Measurements from ENCODE around the gene C3orf20.

Gene C3orf20

DNA sequence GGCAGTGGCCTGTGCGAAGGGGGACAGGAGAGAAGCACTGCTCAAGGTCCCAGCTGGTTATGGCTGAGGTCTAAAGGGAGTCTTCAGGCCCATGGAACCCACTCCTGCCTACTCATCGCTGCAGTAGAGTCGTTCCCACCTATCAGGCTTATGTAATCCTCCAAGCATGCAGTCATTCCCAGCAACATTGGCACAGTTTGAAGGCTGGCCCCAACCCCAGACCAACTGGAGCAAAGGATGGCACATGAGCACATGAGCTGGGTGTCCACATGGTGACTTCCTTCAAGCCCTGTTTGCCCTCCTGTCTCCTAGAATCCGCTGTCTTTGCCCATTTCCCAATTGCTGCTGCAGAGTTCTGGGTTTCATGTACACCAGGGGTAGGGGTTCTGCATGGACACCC is 83.4 kb downstream of the C3orf20 start:
- H3K4me3 ChIP-seq (ENCODE audit: extremely low read depth, insufficient read depth, low read length, poor library complexity, severe bottlenecking): no peak overlapping the region
- no peaks in the 10 kb centered on the region for H3K36me3 ChIP-seq (ENCODE audit: control insufficient read depth, insufficient read depth, low read length)
- no peaks in the 10 kb centered on the region for H3K9me3 ChIP-seq (ENCODE audit: control insufficient read depth, low read length)
- no peaks in the 10 kb centered on the region for H3K4me1 ChIP-seq (ENCODE audit: control insufficient read depth, insufficient read depth, low read length, poor library complexity, severe bottlenecking)
- no peak overlapping the region for H3K27ac ChIP-seq (ENCODE audit: low read depth, low read length, severe bottlenecking)
- WGBS, 2 experiments (ENCODE audit: insufficient coverage in 2 of 2): 90 to 91% methylated on average over 4 of the region's 4 CpGs

DNA sequence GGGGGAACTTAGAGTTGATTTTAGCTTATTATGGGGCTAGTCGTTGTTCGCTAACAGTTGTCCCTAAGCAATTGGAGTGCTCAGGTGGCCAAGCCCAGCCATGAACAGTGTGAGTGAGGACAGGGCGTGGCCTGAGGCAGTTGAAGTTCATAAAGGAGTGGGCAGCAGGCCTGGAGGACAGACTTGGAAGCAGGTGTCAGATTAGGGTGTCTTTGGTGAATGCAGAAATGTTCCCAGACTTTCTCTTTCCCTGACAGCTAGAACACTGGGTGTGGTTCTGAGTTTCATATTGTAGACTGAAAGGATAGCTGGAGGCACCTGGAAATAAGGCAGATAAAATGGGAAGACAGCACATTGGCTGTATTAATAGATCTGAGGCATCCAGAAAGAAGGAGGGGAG is 84.0 kb downstream of the C3orf20 start:
- 93 to 100% methylated on average over 3 of the region's 3 CpGs for WGBS, 2 experiments (ENCODE audit: insufficient coverage in 2 of 2)

DNA sequence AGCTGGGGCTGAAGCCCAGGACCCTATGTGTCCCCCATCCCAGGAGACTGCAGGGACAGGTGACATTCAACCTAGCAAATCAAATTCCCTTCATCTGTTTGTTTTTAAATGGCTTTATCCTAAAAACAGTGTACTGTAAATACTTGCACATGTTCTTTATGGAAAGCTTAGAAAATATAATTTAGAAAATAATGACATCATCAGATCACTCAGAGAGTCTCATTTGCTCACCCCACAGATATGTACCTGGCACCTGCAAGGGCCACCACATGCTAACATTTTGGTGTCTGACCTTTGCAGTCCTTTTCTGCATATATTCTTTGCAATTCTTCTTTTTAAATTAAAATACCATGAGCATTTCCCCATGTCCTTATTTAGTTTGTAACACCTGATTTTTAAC is 85.2 kb downstream of the C3orf20 start:
- Histone ChIP-seq H3K4me3 (ENCODE audit: extremely low read depth, insufficient read depth, low read length, poor library complexity, severe bottlenecking) (no peak overlapping the region), H3K4me1 (ENCODE audit: control insufficient read depth, insufficient read depth, low read length, poor library complexity, severe bottlenecking) (no peaks in the 10 kb centered on the region), H3K9me3 (ENCODE audit: control insufficient read depth, low read length) (no peaks in the 10 kb centered on the region), H3K36me3 (ENCODE audit: control insufficient read depth, insufficient read depth, low read length) (no peaks in the 10 kb centered on the region), H3K27ac (ENCODE audit: low read depth, low read length, severe bottlenecking) (no peak overlapping the region)

More for the DNA sequence above, 84.0 kb downstream of the C3orf20 start:
- Histone ChIP-seq H3K36me3 (ENCODE audit: control insufficient read depth, insufficient read depth, low read length) (no peaks in the 10 kb centered on the region), H3K9me3 (ENCODE audit: control insufficient read depth, low read length) (no peaks in the 10 kb centered on the region), H3K27ac (ENCODE audit: low read depth, low read length, severe bottlenecking) (no peak overlapping the region), H3K4me3 (ENCODE audit: extremely low read depth, insufficient read depth, low read length, poor library complexity, severe bottlenecking) (no peak overlapping the region), H3K4me1 (ENCODE audit: control insufficient read depth, insufficient read depth, low read length, poor library complexity, severe bottlenecking) (no peaks in the 10 kb centered on the region)

DNA sequence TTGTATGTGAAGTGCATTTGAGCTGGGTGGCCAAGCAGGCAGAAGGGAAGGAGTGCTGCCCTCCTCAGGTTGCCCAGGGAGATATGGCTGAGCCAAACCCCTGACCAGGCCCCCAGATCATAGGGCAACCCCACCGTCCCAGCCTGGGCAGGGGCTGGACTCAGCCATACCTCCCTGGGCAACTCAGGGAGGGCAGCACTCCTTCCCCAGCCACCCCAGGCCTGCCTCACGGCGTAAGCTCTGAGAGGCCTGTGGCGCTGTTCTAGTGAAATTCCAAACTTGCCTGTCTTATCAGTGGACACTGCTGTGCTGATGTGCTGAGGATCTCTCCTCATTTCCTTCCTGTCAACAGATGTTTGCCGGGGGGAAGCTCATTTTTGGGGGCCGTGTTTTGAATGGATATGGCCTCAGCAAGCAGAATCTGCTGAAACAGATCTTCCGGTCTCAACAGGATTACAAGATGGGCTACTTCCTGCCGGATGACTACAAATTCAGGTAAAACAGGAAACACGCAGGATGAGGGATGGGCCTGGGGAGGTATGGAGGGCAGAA is 86.3 kb downstream of the C3orf20 start:
- WGBS, 2 experiments (ENCODE audit: insufficient coverage in 2 of 2): 81 to 85% methylated on average over 7 to 9 of the region's 9 CpGs
- H3K4me3 ChIP-seq (ENCODE audit: extremely low read depth, insufficient read depth, low read length, poor library complexity, severe bottlenecking): no peak overlapping the region
- no peaks in the 10 kb centered on the region for H3K9me3 ChIP-seq (ENCODE audit: control insufficient read depth, low read length)
- H3K36me3 ChIP-seq (ENCODE audit: control insufficient read depth, insufficient read depth, low read length): no peaks in the 10 kb centered on the region
- no peaks in the 10 kb centered on the region for H3K4me1 ChIP-seq (ENCODE audit: control insufficient read depth, insufficient read depth, low read length, poor library complexity, severe bottlenecking)
- peak overlapping the region; percentile 57 for H3K27ac ChIP-seq (ENCODE audit: low read depth, low read length, severe bottlenecking)

DNA sequence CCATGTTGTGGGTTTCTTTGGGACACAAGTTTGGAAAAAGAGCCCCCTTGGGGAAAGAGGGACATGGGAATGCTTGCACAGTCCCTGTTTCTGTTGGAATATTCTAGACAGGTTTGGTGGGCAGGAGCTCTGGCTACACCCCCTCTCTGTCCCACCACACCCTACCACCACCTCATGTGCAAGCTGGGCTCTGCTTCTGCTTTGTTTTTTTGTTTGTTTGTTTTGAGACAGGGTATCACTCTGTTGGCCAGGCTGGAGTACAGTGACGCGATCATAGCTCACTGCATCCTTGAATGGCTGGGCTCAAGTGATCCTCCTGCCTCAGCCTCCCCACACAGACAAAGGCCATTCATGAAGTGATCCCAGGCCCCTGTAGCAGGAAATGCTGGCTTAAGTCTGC is 86.9 kb downstream of the C3orf20 start:
- Histone ChIP-seq H3K36me3 (ENCODE audit: control insufficient read depth, insufficient read depth, low read length) (no peaks in the 10 kb centered on the region), H3K4me3 (ENCODE audit: extremely low read depth, insufficient read depth, low read length, poor library complexity, severe bottlenecking) (no peak overlapping the region), H3K4me1 (ENCODE audit: control insufficient read depth, insufficient read depth, low read length, poor library complexity, severe bottlenecking) (no peaks in the 10 kb centered on the region), H3K9me3 (ENCODE audit: control insufficient read depth, low read length) (no peaks in the 10 kb centered on the region), H3K27ac (ENCODE audit: low read depth, low read length, severe bottlenecking) (no peak overlapping the region)
- WGBS, 2 experiments (ENCODE audit: insufficient coverage in 2 of 2): 100% methylated on average over 2 of the region's 2 CpGs

DNA sequence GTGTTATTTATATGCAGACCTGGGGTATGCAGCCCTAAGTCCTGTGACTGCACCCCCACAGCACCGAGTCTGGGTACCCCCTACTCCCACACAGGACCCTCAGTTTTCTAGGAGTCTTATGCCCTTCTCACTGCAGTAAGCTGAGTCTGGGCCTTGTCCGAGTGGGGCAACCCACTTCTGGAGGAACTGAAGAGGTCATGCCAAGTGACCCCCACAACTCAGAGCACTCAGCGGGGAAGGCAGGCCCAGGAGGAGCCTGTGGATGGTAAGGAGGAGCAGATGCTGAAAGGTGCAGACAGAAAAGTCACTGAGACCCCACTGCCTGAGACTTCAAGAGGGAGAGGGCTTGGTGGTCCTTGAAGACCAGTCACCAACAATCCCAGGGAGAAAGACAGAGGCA is 87.8 kb downstream of the C3orf20 start:
- Histone ChIP-seq H3K27ac (ENCODE audit: low read depth, low read length, severe bottlenecking) (no peak overlapping the region), H3K36me3 (ENCODE audit: control insufficient read depth, insufficient read depth, low read length) (no peaks in the 10 kb centered on the region), H3K4me1 (ENCODE audit: control insufficient read depth, insufficient read depth, low read length, poor library complexity, severe bottlenecking) (no peaks in the 10 kb centered on the region), H3K9me3 (ENCODE audit: control insufficient read depth, low read length) (no peaks in the 10 kb centered on the region), H3K4me3 (ENCODE audit: extremely low read depth, insufficient read depth, low read length, poor library complexity, severe bottlenecking) (no peak overlapping the region)
- WGBS, 2 experiments (ENCODE audit: insufficient coverage in 2 of 2): 94 to 100% methylated on average over 1 to 2 of the region's 3 CpGs

DNA sequence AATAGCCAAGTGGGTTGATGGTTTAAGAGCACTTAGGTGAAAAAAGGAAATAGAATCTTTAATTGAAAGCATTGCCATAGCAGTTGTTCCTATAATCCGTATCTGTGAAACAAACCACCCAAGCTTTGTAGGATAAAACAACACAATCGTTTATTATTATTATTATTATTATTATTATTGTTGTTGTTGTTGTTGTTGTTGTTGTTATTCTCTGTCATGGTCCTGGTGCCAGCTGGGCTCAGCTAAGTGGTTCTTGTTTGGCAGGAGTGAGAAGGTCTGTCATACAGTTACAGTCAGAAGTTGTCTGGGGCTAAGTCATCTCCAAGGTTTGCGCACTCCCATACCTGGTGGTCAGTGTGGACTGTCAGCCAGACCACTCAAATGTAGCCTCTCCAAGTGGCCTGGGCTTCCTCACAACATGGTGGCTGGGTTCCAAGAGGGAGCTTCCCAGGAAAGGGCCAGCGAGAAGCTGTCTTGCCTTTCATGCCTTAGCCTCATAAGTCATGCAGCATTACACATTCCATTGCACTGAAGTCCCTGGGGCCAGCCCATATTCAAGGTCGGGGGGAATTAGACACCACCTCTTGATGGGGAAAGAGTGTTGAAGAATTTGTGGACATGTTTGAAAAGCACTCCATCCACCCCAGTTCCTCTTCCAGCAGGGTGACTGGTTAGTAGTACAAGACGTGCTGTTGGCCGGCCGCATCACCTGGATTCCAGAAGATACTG is 89.6 kb downstream of the C3orf20 start:
- 90 to 100% methylated on average over 4 to 5 of the region's 8 CpGs for WGBS, 2 experiments (ENCODE audit: insufficient coverage in 2 of 2)
- no peaks in the 10 kb centered on the region for H3K4me1 ChIP-seq (ENCODE audit: control insufficient read depth, insufficient read depth, low read length, poor library complexity, severe bottlenecking)
- H3K27ac ChIP-seq (ENCODE audit: low read depth, low read length, severe bottlenecking): no peak overlapping the region
- no peaks in the 10 kb centered on the region for H3K36me3 ChIP-seq (ENCODE audit: control insufficient read depth, insufficient read depth, low read length)
- no peaks in the 10 kb centered on the region for H3K9me3 ChIP-seq (ENCODE audit: control insufficient read depth, low read length)
- H3K4me3 ChIP-seq (ENCODE audit: extremely low read depth, insufficient read depth, low read length, poor library complexity, severe bottlenecking): no peak overlapping the region

DNA sequence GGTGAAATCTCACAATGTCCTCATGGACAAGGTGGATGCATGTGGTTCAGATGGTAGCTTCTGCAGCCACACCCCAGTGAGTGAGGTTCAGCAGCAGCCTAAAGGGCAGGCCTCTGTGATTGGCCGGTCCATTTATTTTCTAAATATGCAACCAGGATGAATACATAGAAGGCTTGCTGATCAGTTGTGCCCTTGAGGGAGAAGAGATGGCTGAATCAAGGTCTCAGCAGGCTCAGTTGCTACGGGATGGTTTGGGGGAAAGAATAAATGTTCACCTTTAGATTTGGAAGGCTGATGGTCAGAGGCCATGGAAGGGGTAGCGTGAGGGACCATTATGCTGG is 90.1 kb downstream of the C3orf20 start:
- no peaks in the 10 kb centered on the region for H3K4me1 ChIP-seq (ENCODE audit: control insufficient read depth, insufficient read depth, low read length, poor library complexity, severe bottlenecking)
- no peak overlapping the region for H3K27ac ChIP-seq (ENCODE audit: low read depth, low read length, severe bottlenecking)
- 92 to 100% methylated on average over 3 of the region's 3 CpGs for WGBS, 2 experiments (ENCODE audit: insufficient coverage in 2 of 2)
- H3K36me3 ChIP-seq (ENCODE audit: control insufficient read depth, insufficient read depth, low read length): no peaks in the 10 kb centered on the region
- H3K4me3 ChIP-seq (ENCODE audit: extremely low read depth, insufficient read depth, low read length, poor library complexity, severe bottlenecking): no peak overlapping the region
- no peaks in the 10 kb centered on the region for H3K9me3 ChIP-seq (ENCODE audit: control insufficient read depth, low read length)

DNA sequence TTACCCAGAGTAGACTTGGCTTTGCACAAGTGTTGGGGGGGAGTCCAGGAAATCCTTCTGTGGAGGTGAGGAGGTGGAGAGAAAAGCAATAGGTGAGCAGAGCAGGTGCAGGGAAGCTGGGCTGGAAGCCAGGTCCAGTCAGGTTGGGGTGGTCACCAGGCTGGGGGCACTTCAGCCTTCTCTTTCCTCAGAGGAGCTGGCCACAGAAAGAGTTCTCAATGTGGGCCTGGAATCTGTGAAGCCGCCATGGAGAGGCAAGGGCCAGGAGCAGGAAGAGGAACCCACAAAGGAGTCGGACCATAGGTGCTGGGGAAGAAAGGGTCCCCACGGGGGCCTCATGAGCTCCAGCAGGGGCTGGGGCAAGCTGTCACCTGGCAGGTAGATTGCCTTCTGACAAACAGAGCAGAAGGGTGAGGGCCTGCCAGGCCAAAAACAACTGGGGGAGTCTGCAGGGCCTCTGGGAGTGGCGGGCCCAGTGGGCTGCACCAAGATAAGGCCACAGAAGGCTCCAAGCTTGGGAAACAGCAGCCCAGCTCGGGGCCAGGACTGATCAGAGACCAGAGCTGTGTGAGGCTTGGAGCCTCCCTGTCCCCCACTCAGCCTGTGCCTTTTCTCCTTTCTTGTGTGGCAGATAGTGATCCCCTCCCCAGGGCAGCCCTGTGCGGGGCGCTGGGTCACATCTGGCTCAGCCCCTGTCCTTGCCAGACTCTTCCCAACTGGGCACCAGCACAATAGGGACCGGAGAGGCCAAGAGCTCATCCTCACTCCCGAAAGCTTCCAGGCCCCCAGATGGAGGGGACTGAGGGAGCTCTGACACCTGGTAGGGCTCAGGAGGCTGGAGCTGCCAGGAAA is 90.9 kb downstream of the C3orf20 start:
- WGBS, 2 experiments (ENCODE audit: insufficient coverage in 2 of 2): 85 to 91% methylated on average over 6 to 9 of the region's 9 CpGs
- no peaks in the 10 kb centered on the region for H3K4me1 ChIP-seq (ENCODE audit: control insufficient read depth, insufficient read depth, low read length, poor library complexity, severe bottlenecking)
- H3K4me3 ChIP-seq (ENCODE audit: extremely low read depth, insufficient read depth, low read length, poor library complexity, severe bottlenecking): no peak overlapping the region
- H3K36me3 ChIP-seq (ENCODE audit: control insufficient read depth, insufficient read depth, low read length): no peaks in the 10 kb centered on the region
- H3K9me3 ChIP-seq (ENCODE audit: control insufficient read depth, low read length): no peaks in the 10 kb centered on the region
- no peak overlapping the region for H3K27ac ChIP-seq (ENCODE audit: low read depth, low read length, severe bottlenecking)

DNA sequence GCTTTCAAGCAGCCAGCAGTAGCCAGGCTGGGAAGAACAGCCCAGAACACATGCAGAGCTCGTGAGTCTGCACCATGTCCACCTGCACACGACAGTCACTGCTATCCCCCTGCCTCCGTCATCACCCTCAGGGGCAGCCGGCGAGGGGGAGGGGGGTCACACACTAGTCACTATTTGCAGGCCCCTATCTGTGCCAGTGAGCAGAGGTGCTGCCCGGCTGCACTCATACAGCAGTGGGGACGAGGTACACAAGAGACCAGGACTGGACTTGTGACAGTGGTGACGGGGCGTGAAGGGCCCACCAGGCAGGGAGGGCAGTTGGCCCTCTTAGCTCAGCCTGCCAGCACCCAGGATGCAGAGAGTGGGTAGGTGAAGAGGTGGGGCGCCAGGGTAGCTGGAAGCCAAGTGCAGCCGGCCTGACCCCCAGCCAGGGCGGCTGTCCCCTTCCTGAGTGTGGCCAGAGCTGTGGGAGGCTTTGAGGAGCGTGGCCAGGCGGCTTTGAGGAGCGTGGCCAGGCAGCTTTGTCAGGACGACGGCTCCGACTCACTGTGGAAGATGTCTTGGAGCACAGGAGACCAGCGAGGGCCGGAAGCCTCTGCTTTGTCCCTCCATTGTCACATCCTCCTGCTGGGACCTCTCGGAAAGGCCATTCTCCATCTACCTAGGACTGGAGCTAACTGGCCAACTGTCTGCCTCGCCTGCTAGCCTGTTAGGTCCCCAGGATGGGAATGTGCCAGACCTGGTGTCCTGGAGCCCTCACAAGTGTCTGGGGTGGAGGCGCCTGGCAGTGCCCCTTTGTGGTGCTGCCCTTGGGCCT is 91.7 kb downstream of the C3orf20 start:
- H3K27ac ChIP-seq (ENCODE audit: low read depth, low read length, severe bottlenecking): no peak overlapping the region
- 92 to 93% methylated on average over 21 to 22 of the region's 23 CpGs for WGBS, 2 experiments (ENCODE audit: insufficient coverage in 2 of 2)
- H3K4me3 ChIP-seq (ENCODE audit: extremely low read depth, insufficient read depth, low read length, poor library complexity, severe bottlenecking): no peak overlapping the region
- no peaks in the 10 kb centered on the region for H3K9me3 ChIP-seq (ENCODE audit: control insufficient read depth, low read length)
- H3K4me1 ChIP-seq (ENCODE audit: control insufficient read depth, insufficient read depth, low read length, poor library complexity, severe bottlenecking): no peaks in the 10 kb centered on the region
- no peaks in the 10 kb centered on the region for H3K36me3 ChIP-seq (ENCODE audit: control insufficient read depth, insufficient read depth, low read length)

Data from mesodermal cell (in vitro differentiated cells).